Breast epithelium (tissue), 3 donors: ENCODE data around the gene KCNG2.

Source experiments
- POLR2A ChIP-seq: fragments of 450-650 bp; IDR thresholded peaks from one replicate; pipeline ENCODE4 v1.6.1; 2016; ENCODE audit warnings: antibody characterized with exemption, mild to moderate bottlenecking, moderate library complexity
- POLR2AphosphoS5 ChIP-seq, 3 donors: sonication (generic); formaldehyde crosslinking; IDR thresholded peaks; one replicate each; pipeline ENCODE4 v1.6.1; 2017; ENCODE audit warnings: antibody characterized with exemption in 3 of 3
- TF ChIP-seq, protein P1 (sequence below), 3 donors: fragments of 450-650 bp; IDR thresholded peaks; one replicate each; pipeline ENCODE4 v1.5.1; 2016 to 2017; ENCODE audit warnings: antibody characterized with exemption in 3 of 3, mild to moderate bottlenecking in 3 of 3, moderate library complexity in 3 of 3

DNA sequence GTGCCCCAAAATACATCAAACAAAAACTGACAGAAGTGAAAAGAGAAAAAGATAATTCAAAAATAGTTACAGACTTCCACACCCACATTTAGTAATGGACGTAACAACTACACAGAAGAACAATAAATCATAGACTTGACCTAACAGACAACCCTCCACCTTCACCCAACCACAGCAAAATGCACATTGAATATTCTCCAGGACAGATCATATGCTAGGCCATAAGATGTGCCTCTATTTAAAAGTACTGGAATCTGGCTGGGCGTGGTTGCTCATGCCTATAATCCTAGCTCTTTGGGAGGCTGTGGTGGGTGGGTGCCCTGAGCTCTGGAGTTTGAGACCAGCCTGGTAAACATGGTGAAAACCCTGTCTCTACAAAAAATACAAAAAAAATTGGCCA lies 133.7 kb downstream of the KCNG2 start:
- TF ChIP-seq, protein P1, sequence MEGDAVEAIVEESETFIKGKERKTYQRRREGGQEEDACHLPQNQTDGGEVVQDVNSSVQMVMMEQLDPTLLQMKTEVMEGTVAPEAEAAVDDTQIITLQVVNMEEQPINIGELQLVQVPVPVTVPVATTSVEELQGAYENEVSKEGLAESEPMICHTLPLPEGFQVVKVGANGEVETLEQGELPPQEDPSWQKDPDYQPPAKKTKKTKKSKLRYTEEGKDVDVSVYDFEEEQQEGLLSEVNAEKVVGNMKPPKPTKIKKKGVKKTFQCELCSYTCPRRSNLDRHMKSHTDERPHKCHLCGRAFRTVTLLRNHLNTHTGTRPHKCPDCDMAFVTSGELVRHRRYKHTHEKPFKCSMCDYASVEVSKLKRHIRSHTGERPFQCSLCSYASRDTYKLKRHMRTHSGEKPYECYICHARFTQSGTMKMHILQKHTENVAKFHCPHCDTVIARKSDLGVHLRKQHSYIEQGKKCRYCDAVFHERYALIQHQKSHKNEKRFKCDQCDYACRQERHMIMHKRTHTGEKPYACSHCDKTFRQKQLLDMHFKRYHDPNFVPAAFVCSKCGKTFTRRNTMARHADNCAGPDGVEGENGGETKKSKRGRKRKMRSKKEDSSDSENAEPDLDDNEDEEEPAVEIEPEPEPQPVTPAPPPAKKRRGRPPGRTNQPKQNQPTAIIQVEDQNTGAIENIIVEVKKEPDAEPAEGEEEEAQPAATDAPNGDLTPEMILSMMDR (IDR thresholded peaks at IDR 0.05): no peak
- no peak for TF ChIP-seq POLR2AphosphoS5 (IDR thresholded peaks at IDR 0.05)
- TF ChIP-seq POLR2A: no peak
